Loucy (cell line): ENCODE results near the gene ADCY6.

Experiments
- H2AFZ ChIP-seq: fragments of 200-600 bp; sonication (generic); 2 replicates; pipeline ENCODE4 v1.6.0; 2016; ENCODE audit warnings: antibody characterized with exemption, mild to moderate bottlenecking, low read length, moderate library complexity
- H3F3A ChIP-seq: fragments of 200-600 bp; 2 replicates; pipeline ENCODE4 v1.6.0; 2016; ENCODE audit warnings: antibody characterized with exemption, low read depth, mild to moderate bottlenecking
- H3K27me3 ChIP-seq: fragments of 200-600 bp; sonication (generic); 2 replicates; pipeline ENCODE4 v1.6.1; 2014; ENCODE audit warnings: low read length, mild to moderate bottlenecking; ENCODE audit not compliant: insufficient read depth, poor library complexity, severe bottlenecking
- H3K36me3 ChIP-seq: fragments of 200-600 bp; sonication (generic); 2 replicates; pipeline ENCODE4 v1.6.1; 2016; ENCODE audit warnings: low read length; ENCODE audit not compliant: insufficient read depth
- H3K4me1 ChIP-seq: fragments of 200-600 bp; sonication (generic); 2 replicates; pipeline ENCODE4 v1.5.1; 2014; ENCODE audit warnings: low read length, mild to moderate bottlenecking; ENCODE audit not compliant: insufficient read depth, poor library complexity, severe bottlenecking
- H3K4me2 ChIP-seq: fragments of 200-600 bp; sonication (generic); 2 replicates; pipeline ENCODE4 v1.6.0; 2014; ENCODE audit warnings: antibody characterized with exemption, low read length, low read depth, mild to moderate bottlenecking; ENCODE audit not compliant: poor library complexity, severe bottlenecking
- H3K4me3 ChIP-seq: fragments of 200-600 bp; sonication (generic); 2 replicates; pipeline ENCODE4 v1.5.1; 2014; ENCODE audit warnings: low read length, mild to moderate bottlenecking, mixed read lengths; ENCODE audit not compliant: poor library complexity, severe bottlenecking
- H3K79me2 ChIP-seq: fragments of 200-600 bp; sonication (generic); 2 replicates; pipeline ENCODE4 v1.6.1; 2014; ENCODE audit warnings: low read length; ENCODE audit not compliant: insufficient read depth
- H3K9ac ChIP-seq: fragments of 200-600 bp; sonication (generic); 2 replicates; pipeline ENCODE4 v1.6.0; 2014; ENCODE audit warnings: mild to moderate bottlenecking, low read depth, low read length, moderate library complexity; ENCODE audit not compliant: poor library complexity, severe bottlenecking
- H3K9me2 ChIP-seq: fragments of 200-600 bp; sonication (generic); replicated peaks from 2 replicates; pipeline ENCODE4 v1.6.1; 2016; ENCODE audit warnings: low read depth, low read length, mixed read lengths
- H3K9me3 ChIP-seq: fragments of 200-600 bp; sonication (generic); 2 replicates; pipeline ENCODE4 v1.6.1; 2014; ENCODE audit warnings: mild to moderate bottlenecking, antibody characterized with exemption, low read length, low read depth; ENCODE audit not compliant: insufficient read depth
- H4K20me1 ChIP-seq: fragments of 200-600 bp; sonication (generic); 2 replicates; pipeline ENCODE4 v1.6.0; 2014; ENCODE audit warnings: antibody characterized with exemption, low read length, mild to moderate bottlenecking; ENCODE audit not compliant: insufficient read depth, poor library complexity, severe bottlenecking
- CTCF ChIP-seq: fragments of 200-600 bp; sonication (generic); conservative IDR thresholded peaks from 2 replicates; pipeline ENCODE4 v1.5.1; 2014; ENCODE audit warnings: mild to moderate bottlenecking, antibody characterized with exemption, low read length
- EZH2phosphoT487 ChIP-seq: fragments of 200-600 bp; IDR thresholded peaks from 2 replicates; pipeline ENCODE4 v1.6.1; 2018; ENCODE audit warnings: antibody characterized with exemption, mild to moderate bottlenecking, moderate library complexity, borderline replicate concordance

ADCY6 gene

GRCh38 chr12:48815126-48816110, 26.5 kb upstream of the ADCY6 start:
- H3K9me2 ChIP-seq: no peaks in the 10 kb centered on the region
- TF ChIP-seq EZH2phosphoT487 (no peak), CTCF (no peak)
- H4K20me1 ChIP-seq: peaks cover 7% of the 10 kb centered on the region
- H2AFZ ChIP-seq: peak overlapping the region; percentile 97
- no peaks in the 10 kb centered on the region for H3K27me3 ChIP-seq
- H3K4me1 ChIP-seq: peaks cover 30% of the 10 kb centered on the region
- no peaks in the 10 kb centered on the region for H3K36me3 ChIP-seq
- peak overlapping the region; percentile 84 for H3K4me2 ChIP-seq
- H3F3A ChIP-seq: no peaks in the 10 kb centered on the region; the same call in 1 of the 2 replicates
- H3K9ac ChIP-seq: peak overlapping the region; percentile 84
- no peaks in the 10 kb centered on the region for H3K9me3 ChIP-seq
- H3K79me2 ChIP-seq: peaks cover 13% of the 10 kb centered on the region; the same call in 1 of the 2 replicates
- H3K4me3 ChIP-seq: peak overlapping the region; percentile 84

- Histone ChIP-seq H3K4me2 (peak overlapping the region; percentile 84), H3K36me3 (no peaks in the 10 kb centered on the region), H3F3A (no peaks in the 10 kb centered on the region; the same call in 1 of the 2 replicates), H3K4me3 (peak overlapping the region; percentile 84), H3K4me1 (peaks cover 30% of the 10 kb centered on the region), H3K9me2 (no peaks in the 10 kb centered on the region), H4K20me1 (peaks cover 4% of the 10 kb centered on the region), H3K79me2 (peaks cover 13% of the 10 kb centered on the region; the same call in 1 of the 2 replicates), H3K27me3 (no peaks in the 10 kb centered on the region), H2AFZ (peak overlapping the region; percentile 97), H3K9me3 (no peaks in the 10 kb centered on the region), H3K9ac (peak overlapping the region; percentile 84)
- no peak for TF ChIP-seq EZH2phosphoT487
- TF ChIP-seq CTCF: peak; percentile 98
Measured at GRCh38 chr12:48814262-48815125, 25.6 kb upstream of the ADCY6 start.

GRCh38 chr12:48813465-48814261, 24.8 kb upstream of the ADCY6 start:
- no peak overlapping the region for H3K4me2 ChIP-seq
- no peaks in the 10 kb centered on the region for H3K27me3 ChIP-seq
- H2AFZ ChIP-seq: no peak overlapping the region
- no peaks in the 10 kb centered on the region for H3K36me3 ChIP-seq
- H4K20me1 ChIP-seq: no peaks in the 10 kb centered on the region
- H3K4me1 ChIP-seq: peaks cover 21% of the 10 kb centered on the region
- peaks cover 13% of the 10 kb centered on the region; the same call in 1 of the 2 replicates for H3K79me2 ChIP-seq
- H3F3A ChIP-seq: no peaks in the 10 kb centered on the region; the same call in 1 of the 2 replicates
- H3K9me2 ChIP-seq: no peaks in the 10 kb centered on the region
- TF ChIP-seq EZH2phosphoT487 (no peak), CTCF (no peak)
- H3K9me3 ChIP-seq: no peaks in the 10 kb centered on the region
- H3K4me3 ChIP-seq: no peak overlapping the region
- no peak overlapping the region for H3K9ac ChIP-seq
